ENCODE results near the gene TLR4. TPM values are rescaled to one million over a fixed set of nuclear protein-coding genes. Genes with fewer than 3 reads are reported as not detected.

TLR4 gene
- 1.5 TPM for polyA plus RNA-seq (2013, experiment 1 of 2)
- polyA plus RNA-seq (2013, experiment 2 of 2), result 1.8 TPM

GRCh38 chr9:117704024-117704575 lies at the start of gene TLR4:
TLR4 (plus strand) TSS chr9:117704403; CDS start chr9:117704473, 70 bp downstream.
- Histone ChIP-seq H3K4me1 (ENCODE audit: insufficient read depth, low read length) (peaks cover 15% of the 10 kb centered on the region), H3K9ac (ENCODE audit: low read depth, low read length) (peak within 1 kb of the TSS; percentile 7; the same call in 1 of the 2 replicates), H3K36me3 (ENCODE audit: insufficient read depth, low read length) (no peaks in the 10 kb centered on the region), H3K27me3 (ENCODE audit: insufficient read depth, low read length) (no peaks in the 10 kb centered on the region), H3K9me3 (ENCODE audit: insufficient read depth, low read depth, low read length) (no peaks in the 10 kb centered on the region), H3K27ac (ENCODE audit: low read depth, low read length) (peak within 1 kb of the TSS; percentile 29), H3K4me3 (ENCODE audit: low read length) (peak within 1 kb of the TSS; percentile 33; the same call in 1 of the 2 replicates)
- 68% methylated on average over 13 of the region's 13 CpGs for WGBS

DNA sequence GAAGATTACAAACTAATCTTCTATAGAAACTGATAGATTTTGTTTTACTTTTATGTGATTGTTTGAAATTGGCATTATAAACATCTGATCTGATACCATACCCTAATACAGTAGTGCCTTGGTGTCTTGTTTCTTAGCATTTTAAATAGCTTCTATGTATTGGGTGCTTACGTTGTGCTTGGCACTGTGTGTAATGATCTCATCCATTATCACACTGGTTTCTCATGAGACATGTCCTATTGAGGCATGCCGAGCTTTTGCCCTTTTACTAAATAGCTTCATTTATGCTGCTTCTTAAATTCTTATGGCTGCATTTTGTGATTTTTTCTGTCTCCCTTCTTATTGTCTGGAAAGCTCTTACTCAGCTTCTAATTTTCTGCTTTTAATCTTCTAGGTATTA lies 48.2 kb upstream of the TLR4 start:
- WGBS, result 85% methylated on average over 2 of the region's 2 CpGs
- no peak overlapping the region for H3K4me3 ChIP-seq (ENCODE audit: low read length)
- no peaks in the 10 kb centered on the region for H3K9me3 ChIP-seq (ENCODE audit: insufficient read depth, low read depth, low read length)
- H3K27me3 ChIP-seq (ENCODE audit: insufficient read depth, low read length), result no peaks in the 10 kb centered on the region
- no peaks in the 10 kb centered on the region for H3K4me1 ChIP-seq (ENCODE audit: insufficient read depth, low read length)
- H3K27ac ChIP-seq (ENCODE audit: low read depth, low read length), result no peak overlapping the region
- no peaks in the 10 kb centered on the region for H3K36me3 ChIP-seq (ENCODE audit: insufficient read depth, low read length)
- no peak overlapping the region for H3K9ac ChIP-seq (ENCODE audit: low read depth, low read length)

DNA sequence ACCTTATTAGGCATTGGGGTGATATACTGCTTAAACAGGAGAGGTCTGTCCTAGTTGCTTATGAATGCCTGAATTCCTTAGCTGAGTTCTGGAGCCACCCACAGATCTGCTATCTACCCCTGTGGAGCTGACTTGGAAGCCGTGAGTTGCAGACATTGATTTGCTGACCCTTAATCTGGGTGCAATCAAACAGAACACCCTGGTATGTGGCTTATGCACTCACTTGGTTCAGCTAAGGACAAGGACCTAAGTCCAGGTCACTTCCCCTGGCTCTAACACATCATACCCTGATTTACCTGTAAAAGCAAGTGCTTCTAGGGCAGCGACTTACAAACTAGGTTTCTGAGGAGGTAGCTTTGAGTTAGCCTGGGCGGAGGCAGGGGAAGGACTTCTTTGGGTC lies 41.6 kb upstream of the TLR4 start:
- H3K36me3 ChIP-seq (ENCODE audit: insufficient read depth, low read length), result no peaks in the 10 kb centered on the region
- H3K27me3 ChIP-seq (ENCODE audit: insufficient read depth, low read length), result no peaks in the 10 kb centered on the region

GRCh38 chr9:117664419-117664818 lies 39.8 kb upstream of the TLR4 start:
- Histone ChIP-seq H3K9ac (ENCODE audit: low read depth, low read length) (no peak overlapping the region), H3K4me1 (ENCODE audit: insufficient read depth, low read length) (no peaks in the 10 kb centered on the region), H3K36me3 (ENCODE audit: insufficient read depth, low read length) (no peaks in the 10 kb centered on the region), H3K4me3 (ENCODE audit: low read length) (no peak overlapping the region), H3K27ac (ENCODE audit: low read depth, low read length) (no peak overlapping the region), H3K27me3 (ENCODE audit: insufficient read depth, low read length) (no peaks in the 10 kb centered on the region), H3K9me3 (ENCODE audit: insufficient read depth, low read depth, low read length) (no peaks in the 10 kb centered on the region)
- 100% methylated on average over 1 of the region's 1 CpG for WGBS

More for the DNA sequence above, 41.6 kb upstream of the TLR4 start:
- Histone ChIP-seq H3K9me3 (ENCODE audit: insufficient read depth, low read depth, low read length) (no peaks in the 10 kb centered on the region), H3K9ac (ENCODE audit: low read depth, low read length) (no peak overlapping the region), H3K4me1 (ENCODE audit: insufficient read depth, low read length) (no peaks in the 10 kb centered on the region), H3K27ac (ENCODE audit: low read depth, low read length) (no peak overlapping the region), H3K4me3 (ENCODE audit: low read length) (no peak overlapping the region)
- WGBS, result 82% methylated on average over 3 of the region's 3 CpGs

- H3K4me1 ChIP-seq (ENCODE audit: insufficient read depth, low read length), result no peaks in the 10 kb centered on the region
- H3K36me3 ChIP-seq (ENCODE audit: insufficient read depth, low read length), result no peaks in the 10 kb centered on the region
- H3K27me3 ChIP-seq (ENCODE audit: insufficient read depth, low read length), result no peaks in the 10 kb centered on the region
- H3K27ac ChIP-seq (ENCODE audit: low read depth, low read length), result no peak overlapping the region
- no peak overlapping the region for H3K4me3 ChIP-seq (ENCODE audit: low read length)
- H3K9me3 ChIP-seq (ENCODE audit: insufficient read depth, low read depth, low read length), result no peaks in the 10 kb centered on the region
- 100% methylated on average over 1 of the region's 1 CpG for WGBS
- H3K9ac ChIP-seq (ENCODE audit: low read depth, low read length), result no peak overlapping the region
Measured at GRCh38 chr9:117665601-117666385, 38.4 kb upstream of the TLR4 start.

DNA sequence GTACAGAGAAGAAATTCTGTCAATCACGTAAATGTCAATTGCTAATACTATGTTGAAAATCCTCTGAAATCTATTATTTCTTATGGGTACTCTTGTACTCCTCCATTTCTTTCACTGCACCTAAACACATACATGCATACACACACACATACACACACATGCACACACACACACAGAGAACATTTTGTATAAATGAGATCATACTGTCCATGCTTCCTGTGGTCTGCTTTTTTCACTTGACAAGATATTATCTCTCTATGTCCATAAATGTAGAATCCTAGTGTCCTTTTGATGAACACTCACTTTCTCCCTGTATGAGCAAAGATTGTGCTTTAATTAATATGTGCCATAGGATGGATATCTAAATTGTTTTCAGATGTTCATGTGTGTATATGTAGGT lies 32.7 kb upstream of the TLR4 start:
- no peak overlapping the region for H3K27ac ChIP-seq (ENCODE audit: low read depth, low read length)
- no peaks in the 10 kb centered on the region for H3K27me3 ChIP-seq (ENCODE audit: insufficient read depth, low read length)
- no peak overlapping the region for H3K4me3 ChIP-seq (ENCODE audit: low read length)
- H3K9ac ChIP-seq (ENCODE audit: low read depth, low read length), result no peak overlapping the region
- no peaks in the 10 kb centered on the region for H3K4me1 ChIP-seq (ENCODE audit: insufficient read depth, low read length)
- H3K36me3 ChIP-seq (ENCODE audit: insufficient read depth, low read length), result no peaks in the 10 kb centered on the region
- WGBS, result no CpG with 5 or more reads among the region's 1 CpG
- H3K9me3 ChIP-seq (ENCODE audit: insufficient read depth, low read depth, low read length), result no peaks in the 10 kb centered on the region

GRCh38 chr9:117672369-117672768 lies 31.8 kb upstream of the TLR4 start:
- no peak overlapping the region for H3K9ac ChIP-seq (ENCODE audit: low read depth, low read length)
- H3K36me3 ChIP-seq (ENCODE audit: insufficient read depth, low read length), result no peaks in the 10 kb centered on the region
- no CpG with 5 or more reads among the region's 1 CpG for WGBS
- H3K27me3 ChIP-seq (ENCODE audit: insufficient read depth, low read length), result no peaks in the 10 kb centered on the region
- no peaks in the 10 kb centered on the region for H3K4me1 ChIP-seq (ENCODE audit: insufficient read depth, low read length)
- no peaks in the 10 kb centered on the region for H3K9me3 ChIP-seq (ENCODE audit: insufficient read depth, low read depth, low read length)
- no peak overlapping the region for H3K4me3 ChIP-seq (ENCODE audit: low read length)
- H3K27ac ChIP-seq (ENCODE audit: low read depth, low read length), result no peak overlapping the region

- H3K36me3 ChIP-seq (ENCODE audit: insufficient read depth, low read length), result no peaks in the 10 kb centered on the region
- no peak overlapping the region for H3K27ac ChIP-seq (ENCODE audit: low read depth, low read length)
- no peaks in the 10 kb centered on the region for H3K9me3 ChIP-seq (ENCODE audit: insufficient read depth, low read depth, low read length)
- H3K4me3 ChIP-seq (ENCODE audit: low read length), result no peak overlapping the region
- H3K4me1 ChIP-seq (ENCODE audit: insufficient read depth, low read length), result no peaks in the 10 kb centered on the region
- no peaks in the 10 kb centered on the region for H3K27me3 ChIP-seq (ENCODE audit: insufficient read depth, low read length)
- no peak overlapping the region for H3K9ac ChIP-seq (ENCODE audit: low read depth, low read length)
Measured at GRCh38 chr9:117677572-117677971, 26.6 kb upstream of the TLR4 start.

DNA sequence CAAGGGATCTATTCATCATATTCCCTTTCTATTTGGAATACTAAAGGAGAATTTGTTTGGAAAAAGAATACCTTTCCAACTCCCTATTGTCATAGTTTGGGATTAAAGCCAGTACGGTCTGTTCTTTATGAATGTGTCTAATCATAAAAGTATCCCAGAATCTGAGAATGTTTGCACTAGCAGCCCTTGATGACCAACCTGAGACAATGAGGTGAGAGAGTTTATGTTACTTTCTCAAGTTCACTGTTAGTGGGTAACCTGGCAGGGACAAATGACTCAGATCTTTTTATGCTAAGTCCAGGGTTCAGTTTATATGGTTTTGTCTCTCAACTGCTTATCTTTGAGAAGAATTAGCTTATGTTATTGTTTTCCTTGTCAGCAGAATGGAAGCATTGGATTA lies 25.3 kb upstream of the TLR4 start:
- Histone ChIP-seq H3K9ac (ENCODE audit: low read depth, low read length) (no peak overlapping the region), H3K9me3 (ENCODE audit: insufficient read depth, low read depth, low read length) (no peaks in the 10 kb centered on the region), H3K4me1 (ENCODE audit: insufficient read depth, low read length) (no peaks in the 10 kb centered on the region), H3K36me3 (ENCODE audit: insufficient read depth, low read length) (no peaks in the 10 kb centered on the region), H3K27me3 (ENCODE audit: insufficient read depth, low read length) (no peaks in the 10 kb centered on the region), H3K27ac (ENCODE audit: low read depth, low read length) (no peak overlapping the region), H3K4me3 (ENCODE audit: low read length) (no peak overlapping the region)
- WGBS, result 62% methylated on average over 1 of the region's 1 CpG

DNA sequence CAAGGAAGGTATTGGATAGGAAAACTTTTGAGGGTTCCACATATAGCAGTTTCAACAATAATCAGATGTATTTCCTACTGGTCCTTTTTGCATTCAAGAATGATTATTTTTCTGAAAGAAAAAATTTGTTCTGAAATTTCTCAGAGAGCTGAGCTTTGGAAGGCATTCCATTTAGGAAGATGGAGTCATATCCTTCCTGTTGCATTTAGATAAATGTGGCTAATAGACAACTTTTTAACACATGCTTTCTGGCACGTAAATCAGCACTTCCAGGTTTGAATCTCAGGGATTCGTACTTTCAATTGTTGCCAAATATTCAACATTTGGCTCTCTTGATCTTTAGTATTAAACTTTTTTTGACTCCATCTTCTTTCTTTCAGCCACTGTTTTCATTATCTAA lies 24.8 kb upstream of the TLR4 start:
- Histone ChIP-seq H3K9me3 (ENCODE audit: insufficient read depth, low read depth, low read length) (no peaks in the 10 kb centered on the region), H3K27ac (ENCODE audit: low read depth, low read length) (no peak overlapping the region)

GRCh38 chr9:117681888-117682287 lies 22.3 kb upstream of the TLR4 start:
- Histone ChIP-seq H3K4me1 (ENCODE audit: insufficient read depth, low read length) (no peaks in the 10 kb centered on the region), H3K27ac (ENCODE audit: low read depth, low read length) (no peak overlapping the region), H3K4me3 (ENCODE audit: low read length) (no peak overlapping the region), H3K9me3 (ENCODE audit: insufficient read depth, low read depth, low read length) (no peaks in the 10 kb centered on the region), H3K36me3 (ENCODE audit: insufficient read depth, low read length) (no peaks in the 10 kb centered on the region), H3K9ac (ENCODE audit: low read depth, low read length) (no peak overlapping the region), H3K27me3 (ENCODE audit: insufficient read depth, low read length) (no peaks in the 10 kb centered on the region)
- WGBS, result 89% methylated on average over 2 of the region's 2 CpGs

More for the DNA sequence above, 24.8 kb upstream of the TLR4 start:
- no peak overlapping the region for H3K9ac ChIP-seq (ENCODE audit: low read depth, low read length)
- H3K4me3 ChIP-seq (ENCODE audit: low read length), result no peak overlapping the region
- 97% methylated on average over 2 of the region's 2 CpGs for WGBS
- no peaks in the 10 kb centered on the region for H3K36me3 ChIP-seq (ENCODE audit: insufficient read depth, low read length)
- no peaks in the 10 kb centered on the region for H3K27me3 ChIP-seq (ENCODE audit: insufficient read depth, low read length)
- no peaks in the 10 kb centered on the region for H3K4me1 ChIP-seq (ENCODE audit: insufficient read depth, low read length)

All from HUES64 (cell line).